A549 (cell line): ENCODE measurements around the gene NSD2. TPM values are rescaled to one million over a fixed set of nuclear protein-coding genes. Genes with fewer than 3 reads are reported as not detected.

Source experiments
- ATAC-seq, 2 experiments: fragments of 200-7000 bp in 1 of 2; fragments of >200 bp in 1 of 2; cut with Nextera tagmentation in 1 of 2; cut with Tn5 transposase in 1 of 2; 3 replicates each; pipeline versions ENCODE4 v1.8.0 to v1.9.1; 2018 to 2020; ENCODE audit warnings: mild to moderate bottlenecking in 1 of 2, moderate library complexity in 1 of 2
- CTCF ChIA-PET: fragments of 300-600 bp; sonication (Branson Sonifier 250); formaldehyde crosslinking; extraction: SDS; loops from one replicate; lab custom pipeline; 2021; ENCODE audit warnings: antibody characterized with exemption, inconsistent platforms; lab: Yijun Ruan, JAX
- POLR2A ChIA-PET: fragments of 350-600 bp; formaldehyde crosslinking; extraction: SDS; loops from one replicate; lab custom pipeline; 2021; ENCODE audit warnings: antibody characterized with exemption, inconsistent platforms; lab: Yijun Ruan, JAX
- DNase-seq, 2 experiments: peaks; one replicate each; pipeline versions ENCODE4 v3.0.0 to v3.0.0-alpha.2; 2011 to 2016; ENCODE audit warnings: low read depth in 1 of 2, low spot score in 1 of 2
- FAIRE-seq: peaks from 2 replicates; lab custom pipeline; 2011; peaks lifted over from hg19 to GRCh38; lab: Jason Lieb, UNC
- H3K27ac ChIP-seq, 2 experiments: fragments of >200 bp; sonication (Bioruptor Twin); formaldehyde crosslinking; 3 replicates each; pipeline ENCODE4 v1.5.1; 2016 to 2017
- H3K4me1 ChIP-seq: fragments of >200 bp; sonication (Bioruptor Twin); formaldehyde crosslinking; 3 replicates; pipeline ENCODE4 v1.6.1; 2016
- H3K4me2 ChIP-seq: fragments of >200 bp; sonication (Bioruptor Twin); formaldehyde crosslinking; 3 replicates; pipeline ENCODE4 v1.6.1; 2016
- H3K4me3 ChIP-seq: fragments of >200 bp; sonication (Bioruptor Twin); formaldehyde crosslinking; 3 replicates; pipeline ENCODE4 v1.5.1; 2016
- H3K9me3 ChIP-seq: fragments of >200 bp; sonication (Bioruptor Twin); formaldehyde crosslinking; 3 replicates; pipeline ENCODE4 v1.6.1; 2016
- CBX8 ChIP-seq: fragments of 200-600 bp; sonication (generic); IDR thresholded peaks from 2 replicates; pipeline ENCODE4 v1.6.1; 2016
- CHD2 ChIP-seq: fragments of 150-350 bp; IDR thresholded peaks from 2 replicates; pipeline ENCODE4 v1.6.1; 2014; ENCODE audit warnings: low read length; ENCODE audit not compliant: partially characterized antibody
- CTCF ChIP-seq: fragments of >200 bp; sonication (Bioruptor Twin); formaldehyde crosslinking; IDR thresholded peaks from 3 replicates; pipeline ENCODE4 v1.5.1; 2016
- EHF ChIP-seq: fragments of 250-450 bp; sonication (Bioruptor Pico); IDR thresholded peaks from 2 replicates; pipeline ENCODE4 v1.5.0; 2020; ENCODE audit warnings: mild to moderate bottlenecking
- ELK1 ChIP-seq: fragments of 150-350 bp; IDR thresholded peaks from 2 replicates; pipeline ENCODE4 v1.6.1; 2014; ENCODE audit warnings: low read depth, mild to moderate bottlenecking, low read length
- ESRRA ChIP-seq: fragments of 150-350 bp; IDR thresholded peaks from 2 replicates; pipeline ENCODE4 v1.6.1; 2014; ENCODE audit warnings: mild to moderate bottlenecking, low read length, borderline replicate concordance
- FOSL2 ChIP-seq, 2 experiments: fragments of 450-650 bp in 1 of 2; fragments of >200 bp in 1 of 2; sonication (Bioruptor Twin) in 1 of 2; formaldehyde crosslinking; IDR thresholded peaks; 2 replicates each; pipeline versions ENCODE4 v1.5.0 to v1.6.1; 2016 to 2020; ENCODE audit warnings: mild to moderate bottlenecking in 1 of 2, moderate library complexity in 1 of 2
- HOXA7 ChIP-seq: fragments of 250-450 bp; sonication (Bioruptor Pico); IDR thresholded peaks from 2 replicates; pipeline ENCODE4 v1.5.0; 2020; ENCODE audit warnings: mild to moderate bottlenecking, moderate library complexity
- KDM5A ChIP-seq: fragments of 200-600 bp; sonication (generic); IDR thresholded peaks from 2 replicates; pipeline ENCODE4 v1.6.1; 2016; ENCODE audit warnings: antibody characterized with exemption, mild to moderate bottlenecking
- MAFK ChIP-seq: fragments of 450-650 bp; IDR thresholded peaks from 2 replicates; pipeline ENCODE4 v1.6.1; 2014; ENCODE audit not compliant: partially characterized antibody
- MAX ChIP-seq: IDR thresholded peaks from 2 replicates; pipeline ENCODE4 v1.6.1; 2012
- NPAS2 ChIP-seq: fragments of 250-450 bp; sonication (Bioruptor Pico); IDR thresholded peaks from 2 replicates; pipeline ENCODE4 v1.8.0; 2022; ENCODE audit warnings: mild to moderate bottlenecking, moderate library complexity, borderline replicate concordance
- PHF8 ChIP-seq: fragments of 200-600 bp; sonication (generic); IDR thresholded peaks from 2 replicates; pipeline ENCODE4 v1.6.1; 2016; ENCODE audit warnings: low read depth, mild to moderate bottlenecking, antibody characterized with exemption, moderate library complexity, borderline replicate concordance
- RARB ChIP-seq: fragments of 250-450 bp; sonication (Bioruptor Pico); IDR thresholded peaks from 2 replicates; pipeline ENCODE4 v1.8.0; 2021; ENCODE audit warnings: mild to moderate bottlenecking, moderate library complexity
- RFX5 ChIP-seq: fragments of 450-650 bp; IDR thresholded peaks from 2 replicates; pipeline ENCODE4 v1.7.1; 2014; ENCODE audit warnings: antibody characterized with exemption, mild to moderate bottlenecking, moderate library complexity
- ZFP36 ChIP-seq: fragments of 450-650 bp; IDR thresholded peaks from 2 replicates; pipeline ENCODE4 v1.6.1; 2014; ENCODE audit warnings: borderline replicate concordance; ENCODE audit not compliant: partially characterized antibody
- WGBS: methylation state at CpG from one replicate; pipeline ENCODE4 v1.1.6; 2017; ENCODE audit errors: missing lambda C conversion rate; 5-methylcytosine and 5-hydroxymethylcytosine counted together
- polyA plus RNA-seq, 4 experiments: library from polyadenylated mRNA; depleted of rRNA in 3 of 4; stranded (reverse); fragments of >200 nt; fragmentation: RNase III in 1 of 4; extraction: RNeasy Plus Mini Kit Qiagen cat#74134 plus additional on column Dnase treatment in 1 of 4; gene quantifications; 2 replicates in 3 of 4; 3 replicates in 1 of 4; pipeline ENCODE4 v1.2.3, GENCODE V29; 2011 to 2017

NSD2 gene
- polyA plus RNA-seq, 2 of the 4 experiments (the other 2 are of a cell fraction): 43.8 to 49.3 TPM

- H3K4me3 ChIP-seq: no peak overlapping the region
- no peak for TF ChIP-seq CBX8
- TF ChIP-seq NPAS2 (CRISPR knock-in tag): no peak
- no peak for TF ChIP-seq FOSL2 (IDR thresholded peaks at IDR 0.05)
- no peak for TF ChIP-seq FOSL2 (CRISPR knock-in tag; IDR thresholded peaks at IDR 0.05)
- ChIA-PET CTCF (interaction anchor here (0.6 kb wide), 1 partner anchor 74 kb away, joined by 3 read pairs; no protein-coding TSS in a partner anchor), POLR2A (no interaction called here)
- FAIRE-seq (no peak), ATAC-seq (no peak), DNase-seq (no peak)
- no peak overlapping the region for H3K27ac ChIP-seq
- no peak overlapping the region for H3K4me2 ChIP-seq
- 93% methylated on average over 7 of the region's 7 CpGs for WGBS
- H3K4me1 ChIP-seq: no peaks in the 10 kb centered on the region
- H3K9me3 ChIP-seq: no peaks in the 10 kb centered on the region
These were observed 97.6 kb downstream of the NSD2 start for GRCh38 chr4:1968686-1969295.

GRCh38 chr4:1969928-1970723, 98.9 kb downstream of the NSD2 start:
- ChIA-PET CTCF (interaction anchor here (0.8 kb wide), 1 partner anchor 14 kb away, joined by 3 read pairs; no protein-coding TSS in a partner anchor), POLR2A (no interaction called here)
- DNase-seq (no peak), FAIRE-seq (no peak), ATAC-seq (no peak)
- 92% methylated on average over 16 of the region's 17 CpGs for WGBS
- H3K4me2 ChIP-seq: no peak overlapping the region
- no peak overlapping the region for H3K27ac ChIP-seq
- TF ChIP-seq RARB (CRISPR knock-in tag) (no peak), ESRRA (no peak), HOXA7 (CRISPR knock-in tag) (no peak)
- H3K4me1 ChIP-seq: no peaks in the 10 kb centered on the region
- H3K4me3 ChIP-seq: no peak overlapping the region
- no peaks in the 10 kb centered on the region for H3K9me3 ChIP-seq

DNA sequence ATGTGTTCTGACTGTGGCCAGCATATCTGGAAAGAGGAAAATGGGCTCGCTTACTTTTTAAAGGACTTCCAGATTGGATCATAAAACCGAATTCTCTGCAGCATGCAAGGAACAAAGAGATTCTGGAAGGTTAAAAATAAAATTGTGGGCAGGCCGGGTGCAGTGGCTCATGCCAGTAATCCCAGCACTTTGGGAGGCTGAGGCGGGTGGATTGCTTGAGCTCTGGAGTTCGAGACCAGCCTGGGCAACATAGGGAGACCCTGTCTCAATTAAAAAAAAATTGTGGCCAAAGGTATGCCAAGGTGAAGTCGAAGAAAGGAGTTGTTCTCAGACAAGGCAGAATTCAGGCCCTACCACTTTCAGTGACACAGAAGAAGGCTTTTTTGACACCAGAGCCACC, 99.7 kb downstream of the NSD2 start:
- DNase-seq (no peak), ATAC-seq (no peak), FAIRE-seq (no peak)
- TF ChIP-seq PHF8 (no peak), ELK1 (no peak), KDM5A (no peak), MAX (no peak), MAFK (no peak), CTCF (no peak), CHD2 (no peak), EHF (CRISPR knock-in tag) (no peak), RFX5 (no peak), ZFP36 (no peak)
- H3K4me2 ChIP-seq: no peak overlapping the region
- no peak overlapping the region for H3K4me3 ChIP-seq
- no peaks in the 10 kb centered on the region for H3K4me1 ChIP-seq
- no peak overlapping the region for H3K27ac ChIP-seq
- 93% methylated on average over 6 of the region's 6 CpGs for WGBS
- no peaks in the 10 kb centered on the region for H3K9me3 ChIP-seq
- POLR2A ChIA-PET: no interaction called here
- CTCF ChIA-PET: interaction anchor here (0.8 kb wide), 1 partner anchor 14 kb away, joined by 3 read pairs; no protein-coding TSS in a partner anchor
